ENCODE measurements around the gene NBPF26. TPM values are rescaled to one million over a fixed set of nuclear protein-coding genes. Genes with fewer than 3 reads are reported as not detected.
A peak's percentile ranks its signal among the peaks of the same experiment; 100 is the strongest.
"Not testable (repeated sequence)": the region's sequence is repeated elsewhere in the genome, so short reads cannot be mapped to it uniquely, and the experiment has no call there.

The NBPF26 gene
- total RNA-seq, 1 experiment from 2014 or later, result 28.2 TPM

DNA sequence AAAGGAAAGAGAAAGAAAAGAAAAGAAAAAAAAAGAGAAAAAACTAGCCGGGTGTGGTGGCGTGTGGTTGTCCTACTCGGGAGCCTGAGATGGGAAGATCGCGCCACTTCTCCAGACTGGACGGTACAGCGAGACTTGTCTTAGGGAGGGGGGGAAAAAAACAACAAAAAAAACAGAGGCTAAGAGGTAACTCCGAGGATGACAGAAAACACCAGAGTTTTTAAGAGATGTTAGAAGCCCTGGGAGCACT lies 126.5 kb downstream of the NBPF26 start:
- peak overlapping the region; percentile 72 for H3K27ac ChIP-seq
- peak overlapping the region; percentile 70 for H3K4me2 ChIP-seq
- H2AFZ ChIP-seq; H3K9me2 ChIP-seq (ENCODE audit: insufficient read depth); CTCF ChIA-PET; H3K36me3 ChIP-seq (ENCODE audit: low read depth); H3K4me1 ChIP-seq (replicated peaks; ENCODE audit: insufficient read depth); H3F3A ChIP-seq (ENCODE audit: insufficient read depth, low read depth); BruUV-seq (replicated peaks); H3K27me3 ChIP-seq (ENCODE audit: insufficient read depth, low read depth); intact Hi-C loops (cut with micrococcal nuclease; ENCODE audit: unreplicated experiment); H3K79me2 ChIP-seq (ENCODE audit: low read depth); H4K20me1 ChIP-seq (ENCODE audit: insufficient read depth); H3K9me3 ChIP-seq (ENCODE audit: insufficient read depth, low read depth): not testable (repeated sequence)
- POLR2A ChIA-PET (ENCODE audit: unreplicated experiment), result interaction anchor here (0.6 kb wide), 2 partner anchors 92 to 736 kb away, joined by 3 to 5 read pairs; no protein-coding TSS in a partner anchor
- DNase-seq, result peak in 1 of 2 experiments; percentile 86
- H3K4me3 ChIP-seq, result peak overlapping the region; percentile 53; the same call in 1 of the 2 replicates

- CTCF ChIA-PET; H3K79me2 ChIP-seq (ENCODE audit: low read depth); H4K20me1 ChIP-seq (ENCODE audit: insufficient read depth); intact Hi-C loops (cut with micrococcal nuclease; ENCODE audit: unreplicated experiment); H3F3A ChIP-seq (ENCODE audit: insufficient read depth, low read depth); H3K4me1 ChIP-seq (replicated peaks; ENCODE audit: insufficient read depth); H3K9me2 ChIP-seq (ENCODE audit: insufficient read depth); H3K27me3 ChIP-seq (ENCODE audit: insufficient read depth, low read depth); H3K36me3 ChIP-seq (ENCODE audit: low read depth); H3K9me3 ChIP-seq (ENCODE audit: insufficient read depth, low read depth): not testable (repeated sequence)
- DNase-seq, result peak; percentile 90 to 99
- Histone ChIP-seq H3K27ac (peak overlapping the region; percentile 72), H3K4me2 (peak overlapping the region; percentile 70), H2AFZ (peak overlapping the region; percentile 88), H3K4me3 (peak overlapping the region; percentile 57; the same call in 1 of the 2 replicates)
- TSS peak; percentile 98 for BruUV-seq (replicated peaks)
- POLR2A ChIA-PET (ENCODE audit: unreplicated experiment), result interaction anchor here (0.6 kb wide), 3 partner anchors 91 to 1139 kb away, joined by 3 to 42 read pairs (median 5); partner anchors contain the start of gene PHGDH
Observed at GRCh38 chr1:120850537-120851421, 127.0 kb downstream of the NBPF26 start.

- H3K4me1 ChIP-seq (replicated peaks; ENCODE audit: insufficient read depth); CTCF ChIA-PET; H3K79me2 ChIP-seq (ENCODE audit: low read depth); H3K9me2 ChIP-seq (ENCODE audit: insufficient read depth); H2AFZ ChIP-seq; POLR2A ChIA-PET (ENCODE audit: unreplicated experiment); H4K20me1 ChIP-seq (ENCODE audit: insufficient read depth); BruUV-seq (replicated peaks); DNase-seq; H3K36me3 ChIP-seq (ENCODE audit: low read depth); H3K9me3 ChIP-seq (ENCODE audit: insufficient read depth, low read depth); H3K4me3 ChIP-seq; H3K4me2 ChIP-seq; intact Hi-C loops (cut with micrococcal nuclease; ENCODE audit: unreplicated experiment); H3K27me3 ChIP-seq (ENCODE audit: insufficient read depth, low read depth); H3F3A ChIP-seq (ENCODE audit: insufficient read depth, low read depth); H3K27ac ChIP-seq: not testable (repeated sequence)
Observed at GRCh38 chr1:120858144-120858543, 134.4 kb downstream of the NBPF26 start.

GRCh38 chr1:120859615-120860234 lies 136.0 kb downstream of the NBPF26 start:
- H4K20me1 ChIP-seq (ENCODE audit: insufficient read depth); CTCF ChIA-PET; H3K27me3 ChIP-seq (ENCODE audit: insufficient read depth, low read depth); BruUV-seq (replicated peaks); H3K9me2 ChIP-seq (ENCODE audit: insufficient read depth); H3K4me2 ChIP-seq; H3F3A ChIP-seq (ENCODE audit: insufficient read depth, low read depth); DNase-seq; POLR2A ChIA-PET (ENCODE audit: unreplicated experiment); H3K9me3 ChIP-seq (ENCODE audit: insufficient read depth, low read depth); H3K27ac ChIP-seq; H3K36me3 ChIP-seq (ENCODE audit: low read depth); H3K79me2 ChIP-seq (ENCODE audit: low read depth); intact Hi-C loops (cut with micrococcal nuclease; ENCODE audit: unreplicated experiment); H3K4me3 ChIP-seq; H3K4me1 ChIP-seq (replicated peaks; ENCODE audit: insufficient read depth): not testable (repeated sequence)
- H2AFZ ChIP-seq, result peak overlapping the region; percentile 64; the same call in 1 of the 2 replicates

- H2AFZ ChIP-seq; H3F3A ChIP-seq (ENCODE audit: insufficient read depth, low read depth); H3K36me3 ChIP-seq (ENCODE audit: low read depth); DNase-seq; H3K4me3 ChIP-seq; POLR2A ChIA-PET (ENCODE audit: unreplicated experiment); H3K9me3 ChIP-seq (ENCODE audit: insufficient read depth, low read depth); H4K20me1 ChIP-seq (ENCODE audit: insufficient read depth); H3K27me3 ChIP-seq (ENCODE audit: insufficient read depth, low read depth); BruUV-seq (replicated peaks); H3K4me2 ChIP-seq; H3K4me1 ChIP-seq (replicated peaks; ENCODE audit: insufficient read depth); intact Hi-C loops (cut with micrococcal nuclease; ENCODE audit: unreplicated experiment); H3K9me2 ChIP-seq (ENCODE audit: insufficient read depth); H3K27ac ChIP-seq; CTCF ChIA-PET; H3K79me2 ChIP-seq (ENCODE audit: low read depth): not testable (repeated sequence)
Observed at GRCh38 chr1:120878206-120878605, 154.5 kb downstream of the NBPF26 start.

- H3K27ac ChIP-seq; H3K79me2 ChIP-seq (ENCODE audit: low read depth); H3K9me3 ChIP-seq (ENCODE audit: insufficient read depth, low read depth); POLR2A ChIA-PET (ENCODE audit: unreplicated experiment); H2AFZ ChIP-seq; H3K4me1 ChIP-seq (replicated peaks; ENCODE audit: insufficient read depth); H3K27me3 ChIP-seq (ENCODE audit: insufficient read depth, low read depth); H3K4me2 ChIP-seq; H4K20me1 ChIP-seq (ENCODE audit: insufficient read depth); H3K9me2 ChIP-seq (ENCODE audit: insufficient read depth); intact Hi-C loops (cut with micrococcal nuclease; ENCODE audit: unreplicated experiment); H3K36me3 ChIP-seq (ENCODE audit: low read depth); H3F3A ChIP-seq (ENCODE audit: insufficient read depth, low read depth); DNase-seq; BruUV-seq (replicated peaks); CTCF ChIA-PET; H3K4me3 ChIP-seq: not testable (repeated sequence)
Observed at GRCh38 chr1:120880056-120880455, 156.3 kb downstream of the NBPF26 start.

GRCh38 chr1:120881934-120882333 lies 158.2 kb downstream of the NBPF26 start:
- H3K79me2 ChIP-seq (ENCODE audit: low read depth); CTCF ChIA-PET; intact Hi-C loops (cut with micrococcal nuclease; ENCODE audit: unreplicated experiment); H4K20me1 ChIP-seq (ENCODE audit: insufficient read depth); H3K9me2 ChIP-seq (ENCODE audit: insufficient read depth); BruUV-seq (replicated peaks); H3K36me3 ChIP-seq (ENCODE audit: low read depth); H3K9me3 ChIP-seq (ENCODE audit: insufficient read depth, low read depth); H3K27ac ChIP-seq; DNase-seq; H3K4me2 ChIP-seq; H3F3A ChIP-seq (ENCODE audit: insufficient read depth, low read depth); H3K4me3 ChIP-seq; H2AFZ ChIP-seq; H3K27me3 ChIP-seq (ENCODE audit: insufficient read depth, low read depth); H3K4me1 ChIP-seq (replicated peaks; ENCODE audit: insufficient read depth); POLR2A ChIA-PET (ENCODE audit: unreplicated experiment): not testable (repeated sequence)
